Measurements from ENCODE around the gene CYP3A4. TPM values are rescaled to one million over a fixed set of nuclear protein-coding genes. Genes with fewer than 3 reads are reported as not detected.

CYP3A4 gene
- not detected for total RNA-seq

GRCh38 chr7:99784007-99784406 is at the start of gene CYP3A4:
Gene CYP3A4, minus strand, starts transcription at chr7:99784184. Its CDS starts 103 bp downstream, at chr7:99784081.

DNA sequence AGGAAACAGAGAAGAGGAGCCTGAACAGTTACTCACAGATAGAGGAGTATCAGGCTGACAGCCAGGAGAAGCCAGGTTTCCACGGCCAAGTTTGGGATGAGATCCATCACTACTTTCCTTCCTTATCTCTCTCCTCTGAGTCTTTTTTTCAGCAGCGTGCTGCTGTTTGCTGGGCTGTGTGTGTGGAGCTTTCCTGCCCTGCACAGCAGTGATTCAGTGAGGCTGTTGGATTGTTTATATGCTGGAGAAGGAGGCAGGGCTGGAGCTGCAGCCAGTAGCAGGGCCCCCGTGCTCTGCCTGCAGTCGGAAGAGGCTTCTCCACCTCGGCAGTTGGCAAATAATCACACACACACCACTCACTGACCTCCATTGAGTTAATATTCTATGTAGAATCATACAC is 49.0 kb downstream of the CYP3A4 start, which contains the start of gene CYP3A7:
Gene CYP3A7, minus strand, starts transcription at position 210 of the 400 bp plus-strand sequence. Its CDS starts 103 bp downstream, at position 107.

Small RNA genes lying within 50 kb of the gene (small RNA-seq; reads per million reads assigned to genes)
- 0 reads per million in 2 donors for gene CYP3A137P

Other genes starting within 250 kb of the CYP3A4 start
- gene FAM200A, start 232.1 kb downstream of the CYP3A4 start, total RNA-seq: 1 to 10 TPM; 7.0 to 7.6 TPM
- gene ZNF655, start 225.5 kb downstream of the CYP3A4 start, total RNA-seq: 10 to 100 TPM; 48.6 to 53.3 TPM
- gene TMEM225B, start 185.9 kb downstream of the CYP3A4 start, total RNA-seq: under 1 TPM; under 0.01 to 0.33 TPM
- gene ZSCAN25, start 167.2 kb downstream of the CYP3A4 start, total RNA-seq: 10 to 100 TPM in 1 of 2 donors, 1 to 10 TPM in 1; 8.9 to 15.3 TPM
- under 1 TPM in 1 of 2 donors, not detected in 1; under 0.01 TPM for gene CYP3A5, start 104.2 kb downstream of the CYP3A4 start, total RNA-seq
- not detected for gene CYP3A7, start 49.0 kb downstream of the CYP3A4 start, total RNA-seq
- gene CYP3A43, start 43.8 kb upstream of the CYP3A4 start, total RNA-seq: not detected
- under 1 TPM; 0.33 to 0.34 TPM for gene OR2AE1, start 92.8 kb upstream of the CYP3A4 start, total RNA-seq
- gene TRIM4, start 135.3 kb upstream of the CYP3A4 start, total RNA-seq: 10 to 100 TPM; 22.7 to 25.3 TPM
- under 1 TPM in 1 of 2 donors, not detected in 1; 0.69 TPM for gene GJC3, start 145.4 kb upstream of the CYP3A4 start, total RNA-seq
- gene AZGP1, start 191.8 kb upstream of the CYP3A4 start, total RNA-seq: under 1 TPM; 0.34 to 1.00 TPM
- 10 to 100 TPM; 39.3 to 68.5 TPM for gene ZKSCAN1, start 231.4 kb upstream of the CYP3A4 start, total RNA-seq

Measured in melanocyte of skin (primary cell).